ENCODE data around the gene TBC1D3I.
"Not testable (repeated sequence)": the region's sequence is repeated elsewhere in the genome, so short reads cannot be mapped to it uniquely, and the experiment has no call there.

TBC1D3I gene

GRCh38 chr17:36264470-36264869, at the start of gene TBC1D3I:
Gene TBC1D3I (minus strand): TSS chr17:36264570. CDS start chr17:36262985, 1,585 bp downstream.
- DNase-seq = not testable (repeated sequence)

GRCh38 chr17:36295161-36295560, 30.8 kb upstream of the TBC1D3I start:
- DNase-seq = not testable (repeated sequence)

GRCh38 chr17:36289965-36290612, 25.7 kb upstream of the TBC1D3I start:
- DNase-seq = not testable (repeated sequence)

- not testable (repeated sequence) for DNase-seq
These were observed 19.8 kb upstream of the TBC1D3I start for GRCh38 chr17:36284219-36284618.

- DNase-seq = not testable (repeated sequence)
These were observed 18.9 kb upstream of the TBC1D3I start for GRCh38 chr17:36283256-36283655.

- DNase-seq = not testable (repeated sequence)
These were observed 22.3 kb downstream of the TBC1D3I start for GRCh38 chr17:36242046-36242445.

- not testable (repeated sequence) for DNase-seq
These were observed 34.7 kb downstream of the TBC1D3I start for GRCh38 chr17:36229644-36230043.

GRCh38 chr17:36222967-36223366, 41.4 kb downstream of the TBC1D3I start:
- DNase-seq = not testable (repeated sequence)

- not testable (repeated sequence) for DNase-seq
These were observed 42.7 kb downstream of the TBC1D3I start for GRCh38 chr17:36221581-36222100.

- not testable (repeated sequence) for DNase-seq
These were observed 43.4 kb downstream of the TBC1D3I start for GRCh38 chr17:36220737-36221580.

GRCh38 chr17:36219556-36219955, 44.8 kb downstream of the TBC1D3I start:
- DNase-seq = not testable (repeated sequence)

- not testable (repeated sequence) for DNase-seq
These were observed 48.7 kb downstream of the TBC1D3I start for GRCh38 chr17:36215406-36216308.

- no peak for DNase-seq
These were observed 49.5 kb downstream of the TBC1D3I start for GRCh38 chr17:36214918-36215317.

GRCh38 chr17:36213695-36214094, 50.7 kb downstream of the TBC1D3I start:
- DNase-seq = no peak

- no peak for DNase-seq
These were observed 51.4 kb downstream of the TBC1D3I start for GRCh38 chr17:36212966-36213365.

GRCh38 chr17:36212272-36212605, 52.1 kb downstream of the TBC1D3I start:
- DNase-seq = no peak

- DNase-seq = not testable (repeated sequence)
These were observed 52.7 kb downstream of the TBC1D3I start for GRCh38 chr17:36211484-36212271.

- DNase-seq = not testable (repeated sequence)
These were observed 53.7 kb downstream of the TBC1D3I start, which contains the start of gene CCL4L2 for GRCh38 chr17:36210439-36211211. Gene CCL4L2 (plus strand): TSS chr17:36211063.

- no peak for DNase-seq
These were observed 54.8 kb downstream of the TBC1D3I start for GRCh38 chr17:36209575-36209974.

- DNase-seq = not testable (repeated sequence)
These were observed 57.0 kb downstream of the TBC1D3I start for GRCh38 chr17:36207383-36207782.

GRCh38 chr17:36206486-36206821, 57.9 kb downstream of the TBC1D3I start:
- DNase-seq = peak; percentile 64
